ENCODE results near the gene COX8A. TPM values are rescaled to one million over a fixed set of nuclear protein-coding genes. Genes with fewer than 3 reads are reported as not detected.

COX8A gene
- total and polyA plus RNA-seq, 2 of the 13 experiments (the other 11 are each of a cell fraction or from before 2014, with no cell fraction given): 202 to 406 TPM

GRCh38 chr11:63938479-63939396 is 35.7 kb upstream of the COX8A start, which contains the start of gene NAA40 (continued):
- TF ChIP-seq, protein P1, sequence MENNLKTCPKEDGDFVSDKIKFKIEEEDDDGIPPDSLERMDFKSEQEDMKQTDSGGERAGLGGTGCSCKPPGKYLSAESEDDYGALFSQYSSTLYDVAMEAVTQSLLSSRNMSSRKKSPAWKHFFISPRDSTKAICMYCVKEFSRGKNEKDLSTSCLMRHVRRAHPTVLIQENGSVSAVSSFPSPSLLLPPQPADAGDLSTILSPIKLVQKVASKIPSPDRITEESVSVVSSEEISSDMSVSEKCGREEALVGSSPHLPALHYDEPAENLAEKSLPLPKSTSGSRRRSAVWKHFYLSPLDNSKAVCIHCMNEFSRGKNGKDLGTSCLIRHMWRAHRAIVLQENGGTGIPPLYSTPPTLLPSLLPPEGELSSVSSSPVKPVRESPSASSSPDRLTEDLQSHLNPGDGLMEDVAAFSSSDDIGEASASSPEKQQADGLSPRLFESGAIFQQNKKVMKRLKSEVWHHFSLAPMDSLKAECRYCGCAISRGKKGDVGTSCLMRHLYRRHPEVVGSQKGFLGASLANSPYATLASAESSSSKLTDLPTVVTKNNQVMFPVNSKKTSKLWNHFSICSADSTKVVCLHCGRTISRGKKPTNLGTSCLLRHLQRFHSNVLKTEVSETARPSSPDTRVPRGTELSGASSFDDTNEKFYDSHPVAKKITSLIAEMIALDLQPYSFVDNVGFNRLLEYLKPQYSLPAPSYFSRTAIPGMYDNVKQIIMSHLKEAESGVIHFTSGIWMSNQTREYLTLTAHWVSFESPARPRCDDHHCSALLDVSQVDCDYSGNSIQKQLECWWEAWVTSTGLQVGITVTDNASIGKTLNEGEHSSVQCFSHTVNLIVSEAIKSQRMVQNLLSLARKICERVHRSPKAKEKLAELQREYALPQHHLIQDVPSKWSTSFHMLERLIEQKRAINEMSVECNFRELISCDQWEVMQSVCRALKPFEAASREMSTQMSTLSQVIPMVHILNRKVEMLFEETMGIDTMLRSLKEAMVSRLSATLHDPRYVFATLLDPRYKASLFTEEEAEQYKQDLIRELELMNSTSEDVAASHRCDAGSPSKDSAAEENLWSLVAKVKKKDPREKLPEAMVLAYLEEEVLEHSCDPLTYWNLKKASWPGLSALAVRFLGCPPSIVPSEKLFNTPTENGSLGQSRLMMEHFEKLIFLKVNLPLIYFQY (CRISPR knock-in tag; IDR thresholded peaks at IDR 0.05; ENCODE audit: borderline replicate concordance): no peak
- no peak for TF ChIP-seq CBFB (CRISPR knock-in tag; IDR thresholded peaks at IDR 0.05)
- no peak for TF ChIP-seq ZFP36L1 (CRISPR knock-in tag; IDR thresholded peaks at IDR 0.05)
- TF ChIP-seq ESRRA (CRISPR knock-in tag; IDR thresholded peaks at IDR 0.05; ENCODE audit: low read depth): no peak
- TF ChIP-seq GZF1 (CRISPR knock-in tag; IDR thresholded peaks at IDR 0.05): no peak
- TF ChIP-seq, protein P2, sequence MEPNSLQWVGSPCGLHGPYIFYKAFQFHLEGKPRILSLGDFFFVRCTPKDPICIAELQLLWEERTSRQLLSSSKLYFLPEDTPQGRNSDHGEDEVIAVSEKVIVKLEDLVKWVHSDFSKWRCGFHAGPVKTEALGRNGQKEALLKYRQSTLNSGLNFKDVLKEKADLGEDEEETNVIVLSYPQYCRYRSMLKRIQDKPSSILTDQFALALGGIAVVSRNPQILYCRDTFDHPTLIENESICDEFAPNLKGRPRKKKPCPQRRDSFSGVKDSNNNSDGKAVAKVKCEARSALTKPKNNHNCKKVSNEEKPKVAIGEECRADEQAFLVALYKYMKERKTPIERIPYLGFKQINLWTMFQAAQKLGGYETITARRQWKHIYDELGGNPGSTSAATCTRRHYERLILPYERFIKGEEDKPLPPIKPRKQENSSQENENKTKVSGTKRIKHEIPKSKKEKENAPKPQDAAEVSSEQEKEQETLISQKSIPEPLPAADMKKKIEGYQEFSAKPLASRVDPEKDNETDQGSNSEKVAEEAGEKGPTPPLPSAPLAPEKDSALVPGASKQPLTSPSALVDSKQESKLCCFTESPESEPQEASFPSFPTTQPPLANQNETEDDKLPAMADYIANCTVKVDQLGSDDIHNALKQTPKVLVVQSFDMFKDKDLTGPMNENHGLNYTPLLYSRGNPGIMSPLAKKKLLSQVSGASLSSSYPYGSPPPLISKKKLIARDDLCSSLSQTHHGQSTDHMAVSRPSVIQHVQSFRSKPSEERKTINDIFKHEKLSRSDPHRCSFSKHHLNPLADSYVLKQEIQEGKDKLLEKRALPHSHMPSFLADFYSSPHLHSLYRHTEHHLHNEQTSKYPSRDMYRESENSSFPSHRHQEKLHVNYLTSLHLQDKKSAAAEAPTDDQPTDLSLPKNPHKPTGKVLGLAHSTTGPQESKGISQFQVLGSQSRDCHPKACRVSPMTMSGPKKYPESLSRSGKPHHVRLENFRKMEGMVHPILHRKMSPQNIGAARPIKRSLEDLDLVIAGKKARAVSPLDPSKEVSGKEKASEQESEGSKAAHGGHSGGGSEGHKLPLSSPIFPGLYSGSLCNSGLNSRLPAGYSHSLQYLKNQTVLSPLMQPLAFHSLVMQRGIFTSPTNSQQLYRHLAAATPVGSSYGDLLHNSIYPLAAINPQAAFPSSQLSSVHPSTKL (CRISPR knock-in tag; IDR thresholded peaks at IDR 0.05): peak; percentile 48
- peak; percentile 43; the same call in 1 of the 2 replicates for TF ChIP-seq ZBTB25 (CRISPR knock-in tag; IDR thresholded peaks at IDR 0.05)
- no peak for TF ChIP-seq ZNF260 (CRISPR knock-in tag; IDR thresholded peaks at IDR 0.05; ENCODE audit: borderline replicate concordance, low read depth)
- TF ChIP-seq MLLT10 (CRISPR knock-in tag; IDR thresholded peaks at IDR 0.05): no peak
- no peak for TF ChIP-seq MAF1 (CRISPR knock-in tag; IDR thresholded peaks at IDR 0.05; ENCODE audit: borderline replicate concordance)
- no peak for TF ChIP-seq IRX3 (CRISPR knock-in tag; IDR thresholded peaks at IDR 0.05; ENCODE audit: borderline replicate concordance, low read depth)
- no peak for TF ChIP-seq ZFP62 (CRISPR knock-in tag; IDR thresholded peaks at IDR 0.05)
- no peak for TF ChIP-seq ZUFSP (CRISPR knock-in tag; IDR thresholded peaks at IDR 0.05; ENCODE audit: borderline replicate concordance)
- peak; percentile 21; the same call in 1 of the 2 replicates for TF ChIP-seq ZMAT3 (CRISPR knock-in tag; conservative IDR thresholded peaks at IDR 0.05)
- TF ChIP-seq ZNF766 (CRISPR knock-in tag; IDR thresholded peaks at IDR 0.05; ENCODE audit: borderline replicate concordance): 0 out of 2 replicates have a peak, but pooled peaks have one; percentile 42

Data from HepG2 (cell line).